DOHH2 (cell line): ENCODE measurements around the gene ITIH5.

ENCODE experiments used
- H3F3A ChIP-seq: fragments of 200-600 bp; sonication (generic), shearing (Covaris generic); 2 replicates; pipeline ENCODE4 v1.6.0; 2016; ENCODE audit warnings: antibody characterized with exemption, mild to moderate bottlenecking; ENCODE audit not compliant: control insufficient read depth, insufficient read depth
- H3K27ac ChIP-seq: fragments of 200-600 bp; sonication (generic); 2 replicates; pipeline ENCODE4 v1.5.1; 2014; ENCODE audit warnings: low read depth, mild to moderate bottlenecking, low read length, moderate library complexity
- H3K27me3 ChIP-seq: fragments of 200-600 bp; sonication (generic); 2 replicates; pipeline ENCODE4 v1.6.1; 2014; ENCODE audit warnings: mild to moderate bottlenecking, low read length, mixed read lengths; ENCODE audit not compliant: control insufficient read depth
- H3K36me3 ChIP-seq: fragments of 200-600 bp; sonication (generic); 2 replicates; pipeline ENCODE4 v1.6.1; 2014; ENCODE audit warnings: mild to moderate bottlenecking, low read length, moderate library complexity, mixed read lengths; ENCODE audit not compliant: control insufficient read depth
- H3K4me1 ChIP-seq: fragments of 200-600 bp; sonication (generic); 2 replicates; pipeline ENCODE4 v1.6.1; 2014; ENCODE audit warnings: mild to moderate bottlenecking, low read length, mixed read lengths; ENCODE audit not compliant: control insufficient read depth
- H3K4me2 ChIP-seq: fragments of 200-600 bp; sonication (generic); 2 replicates; pipeline ENCODE4 v1.6.0; 2014; ENCODE audit warnings: mild to moderate bottlenecking, low read length, moderate library complexity
- H3K4me3 ChIP-seq: fragments of 200-600 bp; sonication (generic); 2 replicates; pipeline ENCODE4 v1.5.1; 2014; ENCODE audit warnings: mild to moderate bottlenecking, low read length, mixed read lengths
- H3K79me2 ChIP-seq: fragments of 200-600 bp; sonication (generic); 2 replicates; pipeline ENCODE4 v1.6.1; 2014; ENCODE audit warnings: mild to moderate bottlenecking, low read length, mixed read lengths; ENCODE audit not compliant: control insufficient read depth
- H3K9me2 ChIP-seq: fragments of 200-600 bp; sonication (generic); replicated peaks from 2 replicates; pipeline ENCODE4 v1.6.1; 2014; ENCODE audit warnings: mild to moderate bottlenecking, low read length, mixed read lengths; ENCODE audit not compliant: control insufficient read depth
- H3K9me3 ChIP-seq: fragments of 200-600 bp; sonication (generic); 2 replicates; pipeline ENCODE4 v1.6.1; 2014; ENCODE audit warnings: antibody characterized with exemption, low read length, mixed read lengths; ENCODE audit not compliant: control insufficient read depth, insufficient read depth
- H4K20me1 ChIP-seq: fragments of 200-600 bp; sonication (generic); 2 replicates; pipeline ENCODE4 v1.6.0; 2014; ENCODE audit warnings: low read depth, mild to moderate bottlenecking, antibody characterized with exemption, low read length, moderate library complexity; ENCODE audit not compliant: control insufficient read depth, insufficient read depth
- CTCF ChIP-seq: fragments of 200-600 bp; sonication (generic); IDR thresholded peaks from one replicate; pipeline ENCODE4 v1.5.1; 2014; ENCODE audit warnings: antibody characterized with exemption, mild to moderate bottlenecking, low read depth, low read length; ENCODE audit not compliant: poor library complexity, severe bottlenecking
- EZH2phosphoT487 ChIP-seq: fragments of 200-600 bp; sonication (generic); IDR thresholded peaks from 2 replicates; pipeline ENCODE4 v1.6.1; 2017; ENCODE audit warnings: borderline replicate concordance, mild to moderate bottlenecking, antibody characterized with exemption, low read length, moderate library complexity, mixed read lengths

ITIH5 gene

GRCh38 chr10:7525314-7526016 is 141.3 kb downstream of the ITIH5 start:
- TF ChIP-seq CTCF: peak; percentile 89
- TF ChIP-seq EZH2phosphoT487: no peak
- Histone ChIP-seq H3K4me3 (no peak overlapping the region), H3K79me2 (no peaks in the 10 kb centered on the region), H3K36me3 (no peaks in the 10 kb centered on the region), H4K20me1 (no peaks in the 10 kb centered on the region), H3K9me2 (no peaks in the 10 kb centered on the region), H3K4me2 (peak overlapping the region; percentile 19), H3K27ac (no peak overlapping the region), H3K4me1 (peaks cover 17% of the 10 kb centered on the region), H3F3A (no peaks in the 10 kb centered on the region), H3K27me3 (peaks cover 4% of the 10 kb centered on the region; the same call in 1 of the 2 replicates), H3K9me3 (no peaks in the 10 kb centered on the region)

GRCh38 chr10:7523656-7524055 is 143.1 kb downstream of the ITIH5 start:
- Histone ChIP-seq H3K9me3 (no peaks in the 10 kb centered on the region), H3K27me3 (no peaks in the 10 kb centered on the region; the same call in 1 of the 2 replicates), H3K4me1 (peaks cover 28% of the 10 kb centered on the region), H3K36me3 (no peaks in the 10 kb centered on the region), H4K20me1 (no peaks in the 10 kb centered on the region), H3K4me2 (no peak overlapping the region), H3K9me2 (no peaks in the 10 kb centered on the region), H3K27ac (no peak overlapping the region), H3K4me3 (no peak overlapping the region), H3F3A (no peaks in the 10 kb centered on the region), H3K79me2 (no peaks in the 10 kb centered on the region)
- TF ChIP-seq EZH2phosphoT487 (no peak), CTCF (no peak)

- TF ChIP-seq CTCF (no peak), EZH2phosphoT487 (no peak)
- H3K4me2 ChIP-seq: peak overlapping the region; percentile 73
These were observed 146.0 kb downstream of the ITIH5 start for GRCh38 chr10:7520507-7521485.

More at GRCh38 chr10:7520507-7521485, 146.0 kb downstream of the ITIH5 start:
- Histone ChIP-seq H3K27me3 (no peaks in the 10 kb centered on the region), H3F3A (no peaks in the 10 kb centered on the region), H3K27ac (peak overlapping the region; percentile 5; the same call in 1 of the 2 replicates), H3K9me3 (no peaks in the 10 kb centered on the region), H4K20me1 (no peaks in the 10 kb centered on the region), H3K79me2 (no peaks in the 10 kb centered on the region), H3K36me3 (no peaks in the 10 kb centered on the region), H3K4me3 (peak overlapping the region; percentile 30), H3K4me1 (peaks cover 43% of the 10 kb centered on the region), H3K9me2 (no peaks in the 10 kb centered on the region)
